ENCODE results near the gene ISYNA1. TPM values are rescaled to one million over a fixed set of nuclear protein-coding genes. Genes with fewer than 3 reads are reported as not detected.

Gene ISYNA1
- total and polyA plus RNA-seq, 2 of the 13 experiments (the other 11 are each of a cell fraction or from before 2014, with no cell fraction given): 29.6 to 48.5 TPM

DNA sequence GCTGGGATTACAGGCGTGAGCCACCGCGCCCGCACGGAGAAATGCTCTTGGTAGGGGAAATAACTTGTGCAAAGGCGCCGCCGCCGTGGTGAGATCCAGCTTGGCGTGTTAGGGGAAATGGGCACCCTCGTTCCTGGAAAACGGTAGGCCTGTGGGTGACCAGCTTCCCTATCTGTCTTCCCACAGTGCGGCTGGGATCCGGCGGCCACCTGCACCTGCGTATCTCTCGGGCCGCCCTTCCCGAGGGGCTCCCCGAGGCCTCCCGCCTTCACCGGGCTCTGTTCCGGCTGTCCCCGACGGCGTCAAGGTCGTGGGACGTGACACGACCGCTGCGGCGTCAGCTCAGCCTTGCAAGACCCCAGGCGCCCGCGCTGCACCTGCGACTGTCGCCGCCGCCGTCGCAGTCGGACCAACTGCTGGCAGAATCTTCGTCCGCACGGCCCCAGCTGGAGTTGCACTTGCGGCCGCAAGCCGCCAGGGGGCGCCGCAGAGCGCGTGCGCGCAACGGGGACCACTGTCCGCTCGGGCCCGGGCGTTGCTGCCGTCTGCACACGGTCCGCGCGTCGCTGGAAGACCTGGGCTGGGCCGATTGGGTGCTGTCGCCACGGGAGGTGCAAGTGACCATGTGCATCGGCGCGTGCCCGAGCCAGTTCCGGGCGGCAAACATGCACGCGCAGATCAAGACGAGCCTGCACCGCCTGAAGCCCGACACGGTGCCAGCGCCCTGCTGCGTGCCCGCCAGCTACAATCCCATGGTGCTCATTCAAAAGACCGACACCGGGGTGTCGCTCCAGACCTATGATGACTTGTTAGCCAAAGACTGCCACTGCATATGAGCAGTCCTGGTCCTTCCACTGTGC is 49.6 kb downstream of the ISYNA1 start (continued):
- TF ChIP-seq, protein P1, sequence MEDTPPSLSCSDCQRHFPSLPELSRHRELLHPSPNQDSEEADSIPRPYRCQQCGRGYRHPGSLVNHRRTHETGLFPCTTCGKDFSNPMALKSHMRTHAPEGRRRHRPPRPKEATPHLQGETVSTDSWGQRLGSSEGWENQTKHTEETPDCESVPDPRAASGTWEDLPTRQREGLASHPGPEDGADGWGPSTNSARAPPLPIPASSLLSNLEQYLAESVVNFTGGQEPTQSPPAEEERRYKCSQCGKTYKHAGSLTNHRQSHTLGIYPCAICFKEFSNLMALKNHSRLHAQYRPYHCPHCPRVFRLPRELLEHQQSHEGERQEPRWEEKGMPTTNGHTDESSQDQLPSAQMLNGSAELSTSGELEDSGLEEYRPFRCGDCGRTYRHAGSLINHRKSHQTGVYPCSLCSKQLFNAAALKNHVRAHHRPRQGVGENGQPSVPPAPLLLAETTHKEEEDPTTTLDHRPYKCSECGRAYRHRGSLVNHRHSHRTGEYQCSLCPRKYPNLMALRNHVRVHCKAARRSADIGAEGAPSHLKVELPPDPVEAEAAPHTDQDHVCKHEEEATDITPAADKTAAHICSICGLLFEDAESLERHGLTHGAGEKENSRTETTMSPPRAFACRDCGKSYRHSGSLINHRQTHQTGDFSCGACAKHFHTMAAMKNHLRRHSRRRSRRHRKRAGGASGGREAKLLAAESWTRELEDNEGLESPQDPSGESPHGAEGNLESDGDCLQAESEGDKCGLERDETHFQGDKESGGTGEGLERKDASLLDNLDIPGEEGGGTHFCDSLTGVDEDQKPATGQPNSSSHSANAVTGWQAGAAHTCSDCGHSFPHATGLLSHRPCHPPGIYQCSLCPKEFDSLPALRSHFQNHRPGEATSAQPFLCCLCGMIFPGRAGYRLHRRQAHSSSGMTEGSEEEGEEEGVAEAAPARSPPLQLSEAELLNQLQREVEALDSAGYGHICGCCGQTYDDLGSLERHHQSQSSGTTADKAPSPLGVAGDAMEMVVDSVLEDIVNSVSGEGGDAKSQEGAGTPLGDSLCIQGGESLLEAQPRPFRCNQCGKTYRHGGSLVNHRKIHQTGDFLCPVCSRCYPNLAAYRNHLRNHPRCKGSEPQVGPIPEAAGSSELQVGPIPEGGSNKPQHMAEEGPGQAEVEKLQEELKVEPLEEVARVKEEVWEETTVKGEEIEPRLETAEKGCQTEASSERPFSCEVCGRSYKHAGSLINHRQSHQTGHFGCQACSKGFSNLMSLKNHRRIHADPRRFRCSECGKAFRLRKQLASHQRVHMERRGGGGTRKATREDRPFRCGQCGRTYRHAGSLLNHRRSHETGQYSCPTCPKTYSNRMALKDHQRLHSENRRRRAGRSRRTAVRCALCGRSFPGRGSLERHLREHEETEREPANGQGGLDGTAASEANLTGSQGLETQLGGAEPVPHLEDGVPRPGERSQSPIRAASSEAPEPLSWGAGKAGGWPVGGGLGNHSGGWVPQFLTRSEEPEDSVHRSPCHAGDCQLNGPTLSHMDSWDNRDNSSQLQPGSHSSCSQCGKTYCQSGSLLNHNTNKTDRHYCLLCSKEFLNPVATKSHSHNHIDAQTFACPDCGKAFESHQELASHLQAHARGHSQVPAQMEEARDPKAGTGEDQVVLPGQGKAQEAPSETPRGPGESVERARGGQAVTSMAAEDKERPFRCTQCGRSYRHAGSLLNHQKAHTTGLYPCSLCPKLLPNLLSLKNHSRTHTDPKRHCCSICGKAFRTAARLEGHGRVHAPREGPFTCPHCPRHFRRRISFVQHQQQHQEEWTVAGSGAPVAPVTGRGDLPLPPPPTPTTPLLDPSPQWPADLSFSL (CRISPR knock-in tag; IDR thresholded peaks at IDR 0.05): no peak
- TF ChIP-seq ZNF660 (CRISPR knock-in tag; IDR thresholded peaks at IDR 0.05; ENCODE audit: borderline replicate concordance, low read depth): peak; percentile 43; the same call in 1 of the 2 replicates
- TF ChIP-seq ZEB1 (IDR thresholded peaks at IDR 0.05; ENCODE audit: insufficient replicate concordance, low read depth): peak; percentile 51
- TF ChIP-seq, protein P2, sequence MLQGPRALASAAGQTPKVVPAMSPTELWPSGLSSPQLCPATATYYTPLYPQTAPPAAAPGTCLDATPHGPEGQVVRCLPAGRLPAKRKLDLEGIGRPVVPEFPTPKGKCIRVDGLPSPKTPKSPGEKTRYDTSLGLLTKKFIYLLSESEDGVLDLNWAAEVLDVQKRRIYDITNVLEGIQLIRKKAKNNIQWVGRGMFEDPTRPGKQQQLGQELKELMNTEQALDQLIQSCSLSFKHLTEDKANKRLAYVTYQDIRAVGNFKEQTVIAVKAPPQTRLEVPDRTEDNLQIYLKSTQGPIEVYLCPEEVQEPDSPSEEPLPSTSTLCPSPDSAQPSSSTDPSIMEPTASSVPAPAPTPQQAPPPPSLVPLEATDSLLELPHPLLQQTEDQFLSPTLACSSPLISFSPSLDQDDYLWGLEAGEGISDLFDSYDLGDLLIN (CRISPR knock-in tag; IDR thresholded peaks at IDR 0.05; ENCODE audit: borderline replicate concordance): no peak
- TF ChIP-seq PTBP1 (IDR thresholded peaks at IDR 0.05; ENCODE audit: low read depth, low read length, poor library complexity, severe bottlenecking): no peak
- TF ChIP-seq ZNF44 (CRISPR knock-in tag; IDR thresholded peaks at IDR 0.05): peak; percentile 27; the same call in 1 of the 2 replicates
- peak; percentile 84; the same call in 1 of the 2 replicates for TF ChIP-seq ZNF253 (CRISPR knock-in tag; IDR thresholded peaks at IDR 0.05; ENCODE audit: borderline replicate concordance)
- TF ChIP-seq ZNF891 (CRISPR knock-in tag; IDR thresholded peaks at IDR 0.05): no peak
- TF ChIP-seq, protein P3, sequence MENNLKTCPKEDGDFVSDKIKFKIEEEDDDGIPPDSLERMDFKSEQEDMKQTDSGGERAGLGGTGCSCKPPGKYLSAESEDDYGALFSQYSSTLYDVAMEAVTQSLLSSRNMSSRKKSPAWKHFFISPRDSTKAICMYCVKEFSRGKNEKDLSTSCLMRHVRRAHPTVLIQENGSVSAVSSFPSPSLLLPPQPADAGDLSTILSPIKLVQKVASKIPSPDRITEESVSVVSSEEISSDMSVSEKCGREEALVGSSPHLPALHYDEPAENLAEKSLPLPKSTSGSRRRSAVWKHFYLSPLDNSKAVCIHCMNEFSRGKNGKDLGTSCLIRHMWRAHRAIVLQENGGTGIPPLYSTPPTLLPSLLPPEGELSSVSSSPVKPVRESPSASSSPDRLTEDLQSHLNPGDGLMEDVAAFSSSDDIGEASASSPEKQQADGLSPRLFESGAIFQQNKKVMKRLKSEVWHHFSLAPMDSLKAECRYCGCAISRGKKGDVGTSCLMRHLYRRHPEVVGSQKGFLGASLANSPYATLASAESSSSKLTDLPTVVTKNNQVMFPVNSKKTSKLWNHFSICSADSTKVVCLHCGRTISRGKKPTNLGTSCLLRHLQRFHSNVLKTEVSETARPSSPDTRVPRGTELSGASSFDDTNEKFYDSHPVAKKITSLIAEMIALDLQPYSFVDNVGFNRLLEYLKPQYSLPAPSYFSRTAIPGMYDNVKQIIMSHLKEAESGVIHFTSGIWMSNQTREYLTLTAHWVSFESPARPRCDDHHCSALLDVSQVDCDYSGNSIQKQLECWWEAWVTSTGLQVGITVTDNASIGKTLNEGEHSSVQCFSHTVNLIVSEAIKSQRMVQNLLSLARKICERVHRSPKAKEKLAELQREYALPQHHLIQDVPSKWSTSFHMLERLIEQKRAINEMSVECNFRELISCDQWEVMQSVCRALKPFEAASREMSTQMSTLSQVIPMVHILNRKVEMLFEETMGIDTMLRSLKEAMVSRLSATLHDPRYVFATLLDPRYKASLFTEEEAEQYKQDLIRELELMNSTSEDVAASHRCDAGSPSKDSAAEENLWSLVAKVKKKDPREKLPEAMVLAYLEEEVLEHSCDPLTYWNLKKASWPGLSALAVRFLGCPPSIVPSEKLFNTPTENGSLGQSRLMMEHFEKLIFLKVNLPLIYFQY (CRISPR knock-in tag; IDR thresholded peaks at IDR 0.05; ENCODE audit: borderline replicate concordance): no peak
- TF ChIP-seq, protein P4, sequence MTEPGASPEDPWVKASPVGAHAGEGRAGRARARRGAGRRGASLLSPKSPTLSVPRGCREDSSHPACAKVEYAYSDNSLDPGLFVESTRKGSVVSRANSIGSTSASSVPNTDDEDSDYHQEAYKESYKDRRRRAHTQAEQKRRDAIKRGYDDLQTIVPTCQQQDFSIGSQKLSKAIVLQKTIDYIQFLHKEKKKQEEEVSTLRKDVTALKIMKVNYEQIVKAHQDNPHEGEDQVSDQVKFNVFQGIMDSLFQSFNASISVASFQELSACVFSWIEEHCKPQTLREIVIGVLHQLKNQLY (CRISPR knock-in tag; IDR thresholded peaks at IDR 0.05): no peak
- TF ChIP-seq, protein P5, sequence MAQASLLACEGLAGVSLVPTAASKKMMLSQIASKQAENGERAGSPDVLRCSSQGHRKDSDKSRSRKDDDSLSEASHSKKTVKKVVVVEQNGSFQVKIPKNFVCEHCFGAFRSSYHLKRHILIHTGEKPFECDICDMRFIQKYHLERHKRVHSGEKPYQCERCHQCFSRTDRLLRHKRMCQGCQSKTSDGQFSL (CRISPR knock-in tag; IDR thresholded peaks at IDR 0.05): peak; percentile 64; the same call in 1 of the 2 replicates
- peak; percentile 80; the same call in 1 of the 2 replicates for TF ChIP-seq GABPB1 (CRISPR knock-in tag; IDR thresholded peaks at IDR 0.05)
- peak; percentile 88 for TF ChIP-seq ZNF160 (CRISPR knock-in tag; IDR thresholded peaks at IDR 0.05)
